A549 (cell line): ENCODE results near the gene UCKL1.

Source experiments
- CHD2 ChIP-seq: fragments of 150-350 bp; IDR thresholded peaks from 2 replicates; pipeline ENCODE4 v1.6.1; 2014; ENCODE audit warnings: low read length; ENCODE audit not compliant: partially characterized antibody
- CTCF ChIP-seq: fragments of >200 bp; sonication (Bioruptor Twin); formaldehyde crosslinking; IDR thresholded peaks from 3 replicates; pipeline ENCODE4 v1.5.1; 2016
- EP300 ChIP-seq, 2 experiments: fragments of >200 bp; sonication (Bioruptor Twin); formaldehyde crosslinking; IDR thresholded peaks; 2 replicates in 1 of 2; 3 replicates in 1 of 2; pipeline ENCODE4 v1.6.1; 2016 to 2017
- GATA3 ChIP-seq: IDR thresholded peaks from 2 replicates; pipeline ENCODE4 v1.6.1; 2012; ENCODE audit warnings: borderline replicate concordance
- POLR2A ChIP-seq: IDR thresholded peaks from 2 replicates; pipeline ENCODE4 v1.6.1; 2012; ENCODE audit warnings: mild to moderate bottlenecking, low read length
- SMC3 ChIP-seq: fragments of >200 bp; sonication (Bioruptor Twin); formaldehyde crosslinking; IDR thresholded peaks from 3 replicates; pipeline ENCODE4 v1.6.1; 2018; ENCODE audit warnings: inconsistent platforms

- no peak for TF ChIP-seq CHD2
- TF ChIP-seq CTCF: no peak
- TF ChIP-seq GATA3: no peak
- TF ChIP-seq POLR2A: no peak
- no peak for TF ChIP-seq SMC3
- no peak for TF ChIP-seq EP300 (IDR thresholded peaks at IDR 0.05)
These were observed 7.1 kb upstream of the UCKL1 start for GRCh38 chr20:63963348-63963741.
